ENCODE results near the gene MRPS15.

- no peak for TF ChIP-seq CTCF (conservative IDR thresholded peaks at IDR 0.05 in 1 of 2, IDR thresholded peaks at IDR 0.05 in 1 of 2; ENCODE audit: extremely low read depth in 1 of 2, insufficient read depth in 1 of 2, low read depth in 1 of 2, low read length in 2 of 2)
- no peak for TF ChIP-seq EZH2 (IDR thresholded peaks at IDR 0.05; ENCODE audit: borderline replicate concordance, low read length)
Measured at GRCh38 chr1:36465731-36466369, 1.7 kb upstream of the MRPS15 start.

Measured in mammary epithelial cell (primary cell).